GM21367 (cell line): ENCODE results near the gene PRPF19.

Experiments
- ATAC-seq: cut with Tn5 transposase; IDR thresholded peaks from one replicate; pipeline ENCODE4 v1.9.1; 2021; ENCODE audit not compliant: unreplicated experiment

Gene PRPF19

GRCh38 chr11:60938500-60938899, 32.1 kb upstream of the PRPF19 start:
- no peak for ATAC-seq

GRCh38 chr11:60937811-60938210, 31.4 kb upstream of the PRPF19 start:
- ATAC-seq: no peak

GRCh38 chr11:60937144-60937527, 30.8 kb upstream of the PRPF19 start:
- ATAC-seq: no peak

GRCh38 chr11:60936467-60937143, 30.2 kb upstream of the PRPF19 start:
- no peak for ATAC-seq

- ATAC-seq: no peak
These were observed 29.5 kb upstream of the PRPF19 start for GRCh38 chr11:60935676-60936442.

GRCh38 chr11:60934790-60935605, 28.6 kb upstream of the PRPF19 start:
- no peak for ATAC-seq

- no peak for ATAC-seq
These were observed 27.9 kb upstream of the PRPF19 start for GRCh38 chr11:60934124-60934789.

- ATAC-seq: no peak
These were observed 27.2 kb upstream of the PRPF19 start for GRCh38 chr11:60933416-60934123.

- no peak for ATAC-seq
These were observed 26.4 kb upstream of the PRPF19 start for GRCh38 chr11:60932605-60933356.

- no peak for ATAC-seq
These were observed 25.5 kb upstream of the PRPF19 start for GRCh38 chr11:60931917-60932316.

GRCh38 chr11:60930394-60930793, 24.0 kb upstream of the PRPF19 start:
- ATAC-seq: no peak

GRCh38 chr11:60929764-60930163, 23.4 kb upstream of the PRPF19 start:
- ATAC-seq: no peak

GRCh38 chr11:60928563-60929001, 22.2 kb upstream of the PRPF19 start:
- ATAC-seq: no peak

GRCh38 chr11:60927600-60927999, 21.2 kb upstream of the PRPF19 start:
- ATAC-seq: no peak

- no peak for ATAC-seq
These were observed 20.7 kb upstream of the PRPF19 start for GRCh38 chr11:60927061-60927592.

GRCh38 chr11:60926500-60926899, 20.1 kb upstream of the PRPF19 start:
- no peak for ATAC-seq

GRCh38 chr11:60925868-60926267, 19.5 kb upstream of the PRPF19 start:
- no peak for ATAC-seq

- no peak for ATAC-seq
These were observed 18.8 kb upstream of the PRPF19 start for GRCh38 chr11:60924906-60925853.
